B cell (primary cell): ENCODE data around the gene KAT2A. TPM values are rescaled to one million over a fixed set of nuclear protein-coding genes. Genes with fewer than 3 reads are reported as not detected.

Source experiments
- ATAC-seq: fragments of 200-7000 bp; cut with Tn5 transposase; one replicate; pipeline ENCODE4 v1.10.0; 2021; ENCODE audit warnings: low read depth, mild to moderate bottlenecking, moderate number of reproducible peaks, moderate library complexity
- CTCF ChIA-PET: fragments of 350-600 bp; sonication (Branson Sonifier 250); formaldehyde crosslinking; loops from one replicate; lab custom pipeline; 2021; ENCODE audit warnings: antibody characterized with exemption, inconsistent platforms; lab: Charles Lee
- POLR2A ChIA-PET: fragments of 350-600 bp; sonication (Branson Sonifier 250); formaldehyde crosslinking; loops from one replicate; lab custom pipeline; 2021; ENCODE audit warnings: antibody characterized with exemption; lab: Charles Lee
- DNase-seq: peaks from one replicate; pipeline ENCODE4 v3.0.0; 2013
- H2AFZ ChIP-seq: 2 replicates; pipeline ENCODE4 v1.6.1; 2012; ENCODE audit warnings: mild to moderate bottlenecking, low read depth, low read length; ENCODE audit not compliant: insufficient read depth, poor library complexity, severe bottlenecking
- H3K27ac ChIP-seq, 2 donors: 1 replicate in 1 of 2; 2 replicates in 1 of 2; pipeline ENCODE4 v1.5.1; 2012 to 2013; ENCODE audit warnings: low read length in 2 of 2, mild to moderate bottlenecking in 2 of 2, moderate library complexity in 1 of 2
- H3K27me3 ChIP-seq, 4 experiments: fragments of 200-600 bp in 1 of 4; sonication (generic) in 1 of 4; replicated peaks in 1 of 4; 1 replicate in 2 of 4; 2 replicates in 2 of 4; pipeline versions ENCODE4 v1.6.1 to v1.7.0; 2013 to 2016; ENCODE audit warnings: low read length in 3 of 4, mild to moderate bottlenecking in 2 of 4, mixed read lengths in 1 of 4, moderate library complexity in 1 of 4; ENCODE audit not compliant: insufficient read depth in 4 of 4, control insufficient read depth in 3 of 4; ENCODE audit errors: control extremely low read depth in 1 of 4
- H3K36me3 ChIP-seq, 2 experiments: replicated peaks in 1 of 2; 1 replicate in 1 of 2; 2 replicates in 1 of 2; pipeline versions ENCODE4 v1.6.1 to v1.7.1; 2013; ENCODE audit warnings: low read length in 1 of 2; ENCODE audit not compliant: insufficient read depth in 2 of 2, control insufficient read depth in 1 of 2; ENCODE audit errors: control extremely low read depth in 1 of 2, extremely low read depth in 1 of 2
- H3K4me1 ChIP-seq, 2 donors: fragments of 200-600 bp in 1 of 2; sonication (generic) in 1 of 2; 1 replicate in 1 of 2; 2 replicates in 1 of 2; pipeline versions ENCODE4 v1.5.1 to v1.6.1; 2013 to 2017; ENCODE audit warnings: low read length in 2 of 2; ENCODE audit not compliant: control insufficient read depth in 2 of 2, insufficient read depth in 2 of 2
- H3K4me2 ChIP-seq: replicated peaks from 2 replicates; pipeline ENCODE3; 2012; ENCODE audit warnings: mild to moderate bottlenecking, low read depth, low read length; ENCODE audit not compliant: poor library complexity, severe bottlenecking
- H3K4me3 ChIP-seq, 5 experiments: fragments of 200-600 bp in 1 of 5; sonication (generic) in 1 of 5; 1 replicate in 3 of 5; 2 replicates in 2 of 5; pipeline versions ENCODE4 v1.5.1 to v1.7.0; 2011 to 2016; ENCODE audit warnings: low read length in 4 of 5, mild to moderate bottlenecking in 4 of 5, low read depth in 2 of 5, control low read depth in 1 of 5, moderate library complexity in 1 of 5; ENCODE audit not compliant: insufficient read depth in 1 of 5; ENCODE audit errors: control extremely low read depth in 1 of 5, extremely low read depth in 1 of 5
- H3K79me2 ChIP-seq: fragments of 200-600 bp; sonication (generic); one replicate; pipeline ENCODE4 v1.6.0; 2016; ENCODE audit warnings: low read length; ENCODE audit not compliant: control insufficient read depth, insufficient read depth
- H3K9ac ChIP-seq: fragments of 200-600 bp; sonication (generic); 2 replicates; pipeline ENCODE4 v1.6.1; 2017; ENCODE audit warnings: mild to moderate bottlenecking, low read length, moderate library complexity
- H3K9me3 ChIP-seq, 3 donors: one replicate each; pipeline versions ENCODE4 v1.6.1 to v1.7.1; 2013; ENCODE audit warnings: low read length in 2 of 3; ENCODE audit not compliant: control insufficient read depth in 2 of 3, insufficient read depth in 1 of 3; ENCODE audit errors: control extremely low read depth in 1 of 3
- H4K20me1 ChIP-seq: 2 replicates; pipeline ENCODE4 v1.6.0; 2012; ENCODE audit warnings: mild to moderate bottlenecking, low read length; ENCODE audit not compliant: insufficient read depth, control insufficient read depth, poor library complexity, severe bottlenecking
- H3K27ac Mint-ChIP-seq: one replicate; pipeline ENCODE4 v1.8.0; 2021; ENCODE audit warnings: mixed read lengths
- H3K27me3 Mint-ChIP-seq: one replicate; pipeline ENCODE4 v1.8.0; 2021; ENCODE audit warnings: mixed read lengths
- H3K4me1 Mint-ChIP-seq: one replicate; pipeline ENCODE4 v1.8.0; 2021; ENCODE audit warnings: mixed read lengths
- H3K4me3 Mint-ChIP-seq: one replicate; pipeline ENCODE4 v1.8.0; 2021; ENCODE audit warnings: mixed read lengths
- H3K9me3 Mint-ChIP-seq: one replicate; pipeline ENCODE4 v1.8.0; 2022; ENCODE audit warnings: mixed read lengths; ENCODE audit not compliant: insufficient read depth
- CTCF ChIP-seq: fragments of 200-600 bp; IDR thresholded peaks from one replicate; pipeline ENCODE4 v1.8.0; 2022; ENCODE audit warnings: antibody characterized with exemption, mild to moderate bottlenecking
- EZH2 ChIP-seq: IDR thresholded peaks from 2 replicates; pipeline ENCODE4 v1.6.1; 2012; ENCODE audit warnings: borderline replicate concordance, low read depth, mild to moderate bottlenecking, moderate library complexity, low read length; ENCODE audit not compliant: insufficient read depth, poor library complexity, severe bottlenecking
- WGBS: methylation state at CpG from one replicate; pipeline ENCODE4 v1.1.5; 2013; ENCODE audit warnings: missing lambda C conversion rate; ENCODE audit not compliant: insufficient coverage; 5-methylcytosine and 5-hydroxymethylcytosine counted together
- intact Hi-C: fragments of 100-400 bp; cut with micrococcal nuclease; formaldehyde crosslinking; loops from one replicate; pipeline ENCODE4 v1.10.0; 2022
- polyA plus RNA-seq: library from polyadenylated mRNA; depleted of rRNA; stranded (reverse); fragments of >200 nt; gene quantifications from 2 replicates; pipeline ENCODE4 v1.2.3, GENCODE V29; 2012
- total RNA-seq, 2 donors: library from RNA; stranded (reverse); fragments of 120-200 nt in 1 of 2; gene quantifications; 1 replicate in 1 of 2; 2 replicates in 1 of 2; pipeline versions ENCODE4 v1.2.3 to v1.2.4, GENCODE V29; 2013 to 2022

KAT2A gene
- total and polyA plus RNA-seq, 2 donors (not counting 1 experiment from before 2014, with no cell fraction given) = 66.3 to 155 TPM

- no peaks in the 10 kb centered on the region for H4K20me1 ChIP-seq
- Mint-ChIP-seq H3K9me3 (no peaks in the 10 kb centered on the region), H3K4me1 (peaks cover 30% of the 10 kb centered on the region), H3K27ac (no peak overlapping the region), H3K27me3 (no peaks in the 10 kb centered on the region), H3K4me3 (peak overlapping the region; percentile 85)
- intact Hi-C loops = loop anchor here (1.0 kb wide), 2 partner anchors 9 kb away; partner anchors contain the start of gene ZNF385C
- H3K4me2 ChIP-seq = peak overlapping the region; percentile 90
- ATAC-seq (no peak), DNase-seq (no peak)
- H3K9me3 ChIP-seq = peaks cover 0 to 4% (median 0%) of the 10 kb centered on the region in 3 donors
- peaks cover 0 to 35% of the 10 kb centered on the region in 2 experiments for H3K36me3 ChIP-seq
- peak overlapping the region; percentile 77 for H2AFZ ChIP-seq
- ChIA-PET POLR2A (no interaction called here), CTCF (interaction anchor here (0.6 to 2.5 kb wide), 8 partner anchors 9 to 144 kb away, joined by 3 to 12 read pairs (median 5); no protein-coding TSS in a partner anchor)
- H3K79me2 ChIP-seq = peaks cover 10% of the 10 kb centered on the region
- peaks cover 18 to 25% of the 10 kb centered on the region in 2 donors for H3K4me1 ChIP-seq
- no peak overlapping the region for H3K27ac ChIP-seq
- H3K27me3 ChIP-seq = no peaks in the 10 kb centered on the region
- H3K4me3 ChIP-seq = peak overlapping the region in 3 of 5 experiments; percentile 44 to 49 (median 46)
- peak overlapping the region; percentile 37 for H3K9ac ChIP-seq
- 84% methylated on average over 4 of the region's 6 CpGs for whole genome bisulfite sequencing
- TF ChIP-seq CTCF (no peak), EZH2 (no peak)
Observed at GRCh38 chr17:42107124-42107523, 14.0 kb downstream of the KAT2A start.

GRCh38 chr17:42106009-42106408 lies 15.2 kb downstream of the KAT2A start:
- peaks cover 2% of the 10 kb centered on the region for H3K79me2 ChIP-seq
- H2AFZ ChIP-seq = no peak overlapping the region
- H3K27me3 ChIP-seq = no peaks in the 10 kb centered on the region
- Mint-ChIP-seq H3K27me3 (no peaks in the 10 kb centered on the region), H3K4me1 (peaks cover 19% of the 10 kb centered on the region), H3K27ac (no peak overlapping the region), H3K4me3 (peak overlapping the region; percentile 23), H3K9me3 (no peaks in the 10 kb centered on the region)
- H3K4me3 ChIP-seq = no peak overlapping the region
- H3K9ac ChIP-seq = no peak overlapping the region
- ATAC-seq (no peak), DNase-seq (no peak)
- H3K4me1 ChIP-seq = peaks cover 8 to 15% of the 10 kb centered on the region in 2 donors
- no peaks in the 10 kb centered on the region for H4K20me1 ChIP-seq
- H3K27ac ChIP-seq = no peak overlapping the region
- ChIA-PET POLR2A (interaction anchor here (0.8 kb wide), 1 partner anchor 20 kb away, joined by 3 read pairs; no protein-coding TSS in a partner anchor), CTCF (interaction anchor here (0.6 to 1.3 kb wide), 3 partner anchors 10 to 141 kb away, joined by 3 to 4 read pairs (median 3); no protein-coding TSS in a partner anchor)
- peaks cover 0 to 33% of the 10 kb centered on the region in 2 experiments for H3K36me3 ChIP-seq
- H3K9me3 ChIP-seq = peaks cover 0 to 4% (median 0%) of the 10 kb centered on the region in 3 donors
- H3K4me2 ChIP-seq = no peak overlapping the region
- WGBS = 100% methylated on average over 1 of the region's 2 CpGs
- TF ChIP-seq CTCF = no peak
- no peak for TF ChIP-seq EZH2
- intact Hi-C loops = no loop called here
